Astrocyte of the cerebellum (primary cell): ENCODE data around the gene C18orf63.

Source experiments
- DNase-seq: peaks from one replicate; pipeline ENCODE4 v3.0.0-alpha.2; 2011; ENCODE audit warnings: low read depth
- H3K4me3 ChIP-seq: 2 replicates; pipeline ENCODE4 v1.5.1; 2011; ENCODE audit warnings: mild to moderate bottlenecking, low read depth, low read length, moderate library complexity
- in situ Hi-C: cut with HindIII; loops from 2 replicates; pipeline ENCODE4 v1.10.0; 2017; ENCODE audit warnings: low sequenced_read_pairs
- TF ChIP-seq, protein P1 (sequence below): IDR thresholded peaks from 2 replicates; pipeline ENCODE4 v1.5.1; 2012; ENCODE audit warnings: low read length, low read depth, moderate library complexity, mild to moderate bottlenecking; ENCODE audit errors: missing control alignments

C18orf63 gene

DNA sequence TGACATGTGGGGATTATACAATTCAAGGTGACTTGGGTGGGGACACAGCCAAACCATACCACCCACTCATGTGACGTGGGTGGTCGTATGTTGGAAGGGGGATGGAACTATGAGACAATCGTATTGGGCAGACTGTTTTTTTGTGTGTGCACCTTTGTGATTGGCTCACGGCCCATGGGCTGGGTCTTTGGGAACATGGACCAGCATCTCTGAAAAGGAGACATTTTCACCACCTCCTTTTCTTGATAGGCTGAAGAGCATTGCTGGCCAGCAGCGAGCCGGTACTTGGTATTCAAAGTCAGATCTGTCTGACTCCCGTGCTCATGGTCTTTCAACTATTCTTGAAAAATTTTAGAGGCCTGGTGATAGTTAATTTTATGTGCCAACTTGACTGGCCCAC lies 79.4 kb downstream of the C18orf63 start:
- in situ Hi-C loops = no loop called here
- DNase-seq = no peak
- H3K4me3 ChIP-seq = no peak overlapping the region
- TF ChIP-seq, protein P1, sequence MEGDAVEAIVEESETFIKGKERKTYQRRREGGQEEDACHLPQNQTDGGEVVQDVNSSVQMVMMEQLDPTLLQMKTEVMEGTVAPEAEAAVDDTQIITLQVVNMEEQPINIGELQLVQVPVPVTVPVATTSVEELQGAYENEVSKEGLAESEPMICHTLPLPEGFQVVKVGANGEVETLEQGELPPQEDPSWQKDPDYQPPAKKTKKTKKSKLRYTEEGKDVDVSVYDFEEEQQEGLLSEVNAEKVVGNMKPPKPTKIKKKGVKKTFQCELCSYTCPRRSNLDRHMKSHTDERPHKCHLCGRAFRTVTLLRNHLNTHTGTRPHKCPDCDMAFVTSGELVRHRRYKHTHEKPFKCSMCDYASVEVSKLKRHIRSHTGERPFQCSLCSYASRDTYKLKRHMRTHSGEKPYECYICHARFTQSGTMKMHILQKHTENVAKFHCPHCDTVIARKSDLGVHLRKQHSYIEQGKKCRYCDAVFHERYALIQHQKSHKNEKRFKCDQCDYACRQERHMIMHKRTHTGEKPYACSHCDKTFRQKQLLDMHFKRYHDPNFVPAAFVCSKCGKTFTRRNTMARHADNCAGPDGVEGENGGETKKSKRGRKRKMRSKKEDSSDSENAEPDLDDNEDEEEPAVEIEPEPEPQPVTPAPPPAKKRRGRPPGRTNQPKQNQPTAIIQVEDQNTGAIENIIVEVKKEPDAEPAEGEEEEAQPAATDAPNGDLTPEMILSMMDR = no peak

DNA sequence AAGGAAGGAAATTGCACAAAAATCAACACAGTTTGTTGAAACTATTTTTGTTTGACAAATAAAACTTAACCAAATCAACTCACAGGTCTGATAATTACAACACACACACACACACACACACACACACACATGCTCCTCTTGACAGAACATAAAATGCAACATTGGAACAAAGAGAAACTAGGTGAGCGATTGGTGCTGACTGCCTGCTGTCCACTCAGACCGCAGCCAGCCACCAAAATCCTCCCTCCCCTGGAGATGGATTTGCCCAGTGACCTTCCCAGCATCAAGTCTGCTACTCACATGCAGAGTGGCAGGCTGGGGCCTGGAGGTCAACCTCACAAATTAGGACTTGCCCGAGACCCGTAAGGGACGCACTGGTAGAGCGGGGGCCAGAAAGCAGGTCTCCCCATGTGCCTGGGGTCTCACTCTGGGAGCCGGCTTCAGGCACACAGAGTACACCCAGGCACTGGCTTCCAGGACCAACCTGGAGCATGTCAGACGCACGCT lies 80.1 kb downstream of the C18orf63 start:
- TF ChIP-seq, protein P1 = no peak
- no peak overlapping the region for H3K4me3 ChIP-seq
- no peak for DNase-seq
- in situ Hi-C loops = no loop called here

DNA sequence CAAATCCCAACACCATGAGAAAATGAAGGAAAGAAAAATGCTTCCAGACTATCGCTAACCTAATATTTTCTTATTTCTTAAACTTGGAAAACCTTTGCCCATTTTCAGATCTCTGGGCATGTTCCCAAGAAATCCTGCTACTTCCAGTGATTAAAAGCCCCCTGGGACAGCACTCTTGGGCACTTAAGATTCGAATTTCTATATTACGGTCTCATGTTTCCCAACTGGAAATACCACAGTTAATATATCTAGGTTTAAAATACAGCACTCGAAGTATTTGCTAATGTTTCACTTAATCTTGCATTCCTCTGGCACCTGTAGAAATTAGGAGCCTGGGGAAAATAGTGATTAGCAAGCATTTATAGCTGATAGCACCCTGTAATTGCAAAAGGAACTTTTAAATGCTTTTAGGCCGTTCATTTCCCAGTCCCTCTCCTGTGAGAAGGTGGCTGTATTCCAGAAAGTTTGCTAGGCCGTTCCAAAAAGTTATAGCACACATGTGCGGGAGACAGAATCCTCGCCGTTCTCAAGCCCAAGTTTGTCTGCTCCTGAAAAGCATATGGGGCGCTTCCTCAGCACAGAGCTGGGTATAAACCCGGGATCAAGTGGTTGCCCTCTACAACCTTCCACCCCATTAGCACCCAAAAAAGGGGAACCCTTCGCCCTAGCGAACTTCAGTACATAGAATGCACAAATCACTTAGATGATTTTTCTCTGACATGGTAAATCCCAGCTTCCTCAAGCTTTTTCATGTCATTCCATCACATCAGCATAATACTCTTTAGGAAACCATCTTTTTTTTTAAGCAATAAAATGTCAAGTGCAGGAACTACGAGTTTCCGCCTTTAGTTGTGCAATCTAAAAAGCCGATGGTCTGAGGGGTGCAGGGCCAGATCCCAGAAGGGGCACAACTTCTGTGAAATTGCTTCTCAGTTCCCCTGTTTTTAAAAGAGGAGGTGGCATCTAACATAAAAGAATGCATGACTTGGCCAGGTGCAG lies 80.8 kb downstream of the C18orf63 start:
- in situ Hi-C loops = no loop called here
- H3K4me3 ChIP-seq = no peak overlapping the region
- TF ChIP-seq, protein P1 = no peak
- no peak for DNase-seq

DNA sequence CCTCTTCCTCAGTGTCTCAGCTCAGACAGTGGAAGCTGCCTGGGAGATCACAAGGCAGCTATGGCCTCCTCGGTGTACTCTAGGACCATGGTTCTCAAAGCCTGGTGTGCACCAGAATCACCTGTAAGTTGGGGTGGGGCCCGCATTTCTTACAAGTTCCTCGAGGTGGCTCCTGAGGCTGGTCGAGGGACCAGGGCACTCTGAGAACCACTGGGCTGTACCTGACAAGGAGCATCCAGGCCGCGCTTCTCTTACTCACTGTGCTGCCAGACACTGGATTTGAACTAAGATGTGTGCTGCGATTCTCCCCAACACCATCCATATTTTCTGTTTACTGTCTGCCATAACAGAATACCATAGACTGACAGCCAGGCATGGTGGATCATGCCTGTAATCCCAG lies 81.9 kb downstream of the C18orf63 start:
- H3K4me3 ChIP-seq = no peak overlapping the region
- in situ Hi-C loops = no loop called here
- DNase-seq = no peak
- TF ChIP-seq, protein P1 = no peak

DNA sequence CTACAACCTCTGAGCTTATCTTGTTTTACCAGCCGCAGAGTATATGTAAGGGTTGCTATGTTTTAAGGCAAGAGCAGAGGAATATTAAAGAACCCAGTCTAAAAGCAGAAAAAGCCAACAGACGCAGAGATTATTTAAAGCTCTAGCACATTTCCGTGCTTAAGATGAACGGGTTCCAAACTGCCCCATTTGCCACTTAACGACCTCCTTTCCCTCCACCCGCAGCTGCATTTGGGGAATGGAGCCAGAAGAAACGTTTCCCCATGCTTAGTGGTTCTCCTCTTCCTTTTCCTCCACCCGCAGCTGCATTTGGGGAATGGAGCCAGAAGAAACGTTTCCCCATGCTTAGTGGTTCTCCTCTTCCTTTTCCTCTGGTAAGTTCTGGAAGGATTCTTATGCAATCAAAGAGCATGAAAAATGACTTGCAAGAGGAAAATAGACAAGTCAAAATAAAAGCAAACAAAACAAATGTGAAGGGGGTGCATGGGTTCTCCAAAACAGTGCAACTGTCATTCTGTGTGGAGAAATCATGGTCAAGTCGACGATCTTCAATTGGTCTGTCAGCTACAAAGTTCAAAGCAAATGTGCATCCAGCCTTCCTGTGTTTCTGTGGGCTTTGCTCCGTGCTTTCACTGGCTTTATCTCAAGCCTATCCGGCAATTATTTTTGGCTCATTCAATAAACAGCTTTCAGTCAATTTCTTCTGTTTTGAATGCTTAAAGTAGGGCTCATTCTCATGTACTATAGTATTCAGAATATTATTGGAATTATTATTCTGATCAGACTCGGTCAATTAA lies 83.7 kb downstream of the C18orf63 start:
- TF ChIP-seq, protein P1 = no peak
- DNase-seq = no peak
- no peak overlapping the region for H3K4me3 ChIP-seq
- in situ Hi-C loops = no loop called here

DNA sequence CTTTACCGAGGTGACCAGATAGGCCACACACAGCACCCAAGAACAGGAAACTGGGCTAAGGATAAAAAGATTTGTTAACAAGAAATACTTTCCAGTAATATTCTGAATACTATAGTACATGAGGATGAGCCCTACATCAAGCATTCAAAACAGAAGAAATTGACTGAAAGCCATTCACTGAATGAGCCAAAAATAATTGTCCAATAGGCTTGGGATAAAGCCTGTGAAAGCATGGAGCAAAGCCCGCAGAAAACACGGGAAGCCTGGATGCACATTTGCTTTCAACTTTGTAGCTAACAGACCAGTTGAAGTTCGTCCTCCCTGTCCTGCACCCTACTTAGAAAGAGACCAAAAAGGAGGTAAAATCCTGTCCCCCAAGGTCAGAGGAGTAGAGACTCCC lies 85.2 kb downstream of the C18orf63 start:
- in situ Hi-C loops = no loop called here
- TF ChIP-seq, protein P1 = no peak
- DNase-seq = no peak
- H3K4me3 ChIP-seq = no peak overlapping the region
